ENCODE measurements around the gene VSTM2B.

VSTM2B gene

DNA sequence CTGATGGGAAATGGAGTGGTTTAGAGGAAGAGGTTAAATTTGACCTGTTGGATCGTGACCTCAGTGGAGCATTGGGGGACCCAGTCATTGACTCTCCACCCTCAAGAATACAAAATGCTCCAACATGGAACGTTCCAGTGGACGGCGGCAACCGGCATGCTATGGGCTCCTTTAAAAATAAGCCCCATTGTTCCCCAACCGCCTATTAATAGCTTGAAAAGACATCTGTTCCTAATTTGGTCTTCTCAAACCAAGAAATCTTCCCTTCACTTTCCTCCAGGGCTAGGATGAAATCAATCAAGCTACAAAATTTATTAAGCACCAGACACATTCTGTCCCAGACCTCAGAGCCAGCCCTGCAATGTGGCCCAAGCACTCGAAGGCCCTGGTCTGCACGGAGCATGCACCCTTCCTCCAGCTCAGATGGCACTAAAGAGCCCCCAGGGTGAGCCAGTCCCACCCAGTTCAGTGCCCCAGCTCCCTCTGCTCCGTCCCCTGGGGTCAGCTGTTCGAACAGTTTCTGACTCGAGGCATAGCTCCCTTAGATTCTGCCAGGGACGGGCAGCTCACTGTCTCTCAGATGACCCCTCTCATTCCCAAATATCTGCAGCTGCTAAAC, 22.5 kb upstream of the VSTM2B start:
- TF ChIP-seq CTCF (IDR thresholded peaks at IDR 0.05; ENCODE audit: insufficient read depth, missing control alignments) = no peak
- FAIRE-seq = no peak
- DNase-seq (ENCODE audit: insufficient read length, low spot score) = no peak

DNA sequence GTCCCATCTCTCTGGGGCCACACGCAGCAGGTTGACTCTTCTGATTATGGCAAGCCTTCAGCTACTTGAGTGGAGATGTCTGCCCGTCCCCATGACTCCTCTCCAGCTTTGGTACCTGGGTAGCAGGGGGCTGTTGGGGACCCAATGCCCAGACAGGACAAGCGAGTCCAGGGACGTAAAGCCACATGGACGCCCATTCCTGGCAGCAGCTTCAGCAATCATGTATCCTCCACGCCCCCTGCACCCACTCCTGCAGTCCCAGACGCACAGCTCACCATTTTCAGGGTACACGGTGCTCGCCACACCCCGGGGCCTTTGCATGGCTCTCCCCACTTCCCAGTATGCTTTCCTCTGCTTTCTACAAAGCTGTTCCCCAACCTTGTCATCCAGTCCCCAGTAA, 22.0 kb upstream of the VSTM2B start:
- TF ChIP-seq CTCF (IDR thresholded peaks at IDR 0.05; ENCODE audit: insufficient read depth, missing control alignments) = no peak
- no peak for FAIRE-seq

DNA sequence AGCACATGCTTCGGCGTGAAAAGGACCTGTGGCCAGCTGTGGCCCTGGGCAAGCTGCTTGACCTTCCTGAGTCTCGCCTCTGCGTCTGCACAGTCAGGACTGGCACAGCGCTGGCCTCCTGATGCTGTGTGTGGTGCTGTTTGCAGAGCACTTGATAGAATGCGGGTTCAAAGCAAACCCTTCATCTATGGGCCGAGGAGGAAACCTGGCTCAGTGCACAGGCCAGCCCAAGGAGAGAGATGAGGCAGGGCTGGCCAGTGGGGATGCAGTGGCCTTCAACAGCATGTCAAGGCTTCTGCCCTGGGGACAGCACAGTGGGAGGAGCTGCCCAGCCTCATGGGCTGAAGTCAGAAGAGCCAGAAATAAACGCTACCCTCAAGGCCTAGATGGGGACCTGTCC, 21.3 kb upstream of the VSTM2B start:
- DNase-seq (ENCODE audit: insufficient read length, low spot score) (no peak), FAIRE-seq (no peak)
- TF ChIP-seq CTCF (IDR thresholded peaks at IDR 0.05; ENCODE audit: insufficient read depth, missing control alignments) = no peak

More for the DNA sequence above, 22.0 kb upstream of the VSTM2B start:
- no peak for DNase-seq (ENCODE audit: insufficient read length, low spot score)

DNA sequence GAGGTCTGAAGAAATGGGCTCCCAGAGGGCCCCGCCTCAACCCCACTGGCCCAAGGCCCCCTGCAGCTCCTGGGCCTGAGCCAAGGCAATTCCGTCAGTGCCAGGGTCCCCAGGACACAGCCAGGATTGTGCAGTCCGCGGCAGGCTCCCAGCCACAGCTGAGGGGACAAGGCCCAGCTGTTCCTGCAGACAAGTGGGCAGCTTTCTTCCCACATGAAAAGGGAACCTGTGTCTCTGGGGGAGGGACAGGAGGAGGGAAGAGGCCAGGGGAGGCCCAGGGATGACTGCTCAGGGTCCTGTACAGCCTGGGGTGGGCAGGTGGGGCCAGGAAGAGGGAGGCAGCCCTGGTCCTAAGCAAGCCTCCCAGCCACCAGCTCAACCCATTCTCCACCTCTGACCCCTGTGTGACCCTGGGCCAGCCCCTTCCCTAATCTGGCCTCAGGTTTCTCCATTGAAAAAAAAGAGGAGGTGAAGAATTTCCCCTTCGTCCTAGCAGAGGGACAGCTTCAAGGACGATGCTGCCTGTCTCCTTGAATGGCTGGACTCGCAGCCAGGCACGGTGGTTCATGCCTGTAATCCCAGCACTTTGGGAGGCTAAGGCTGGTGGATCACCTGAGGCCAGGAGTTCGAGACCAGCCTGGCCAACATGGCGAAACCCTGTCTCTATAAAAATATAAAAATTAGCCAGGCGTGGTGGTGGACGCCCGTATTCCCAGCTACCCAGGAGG, 20.5 kb upstream of the VSTM2B start:
- DNase-seq (ENCODE audit: insufficient read length, low spot score) = no peak
- TF ChIP-seq CTCF (IDR thresholded peaks at IDR 0.05; ENCODE audit: insufficient read depth, missing control alignments) = no peak
- FAIRE-seq = no peak

- DNase-seq (ENCODE audit: insufficient read length, low spot score) (no peak), FAIRE-seq (no peak)
- no peak for TF ChIP-seq CTCF (IDR thresholded peaks at IDR 0.05; ENCODE audit: insufficient read depth, missing control alignments)
Observed at GRCh38 chr19:29506619-29506911, 19.2 kb upstream of the VSTM2B start.

GRCh38 chr19:29507081-29507860, 18.5 kb upstream of the VSTM2B start:
- no peak for FAIRE-seq
- DNase-seq (ENCODE audit: insufficient read length, low spot score) = no peak
- no peak for TF ChIP-seq CTCF (IDR thresholded peaks at IDR 0.05; ENCODE audit: insufficient read depth, missing control alignments)

GRCh38 chr19:29508181-29508580, 17.6 kb upstream of the VSTM2B start:
- no peak for DNase-seq (ENCODE audit: insufficient read length, low spot score)
- TF ChIP-seq CTCF (IDR thresholded peaks at IDR 0.05; ENCODE audit: insufficient read depth, missing control alignments) = no peak
- FAIRE-seq = no peak
